Caki2 (cell line): ENCODE data around the gene NFIX. TPM values are rescaled to one million over a fixed set of nuclear protein-coding genes. Genes with fewer than 3 reads are reported as not detected.
A peak's percentile ranks its signal among the peaks of the same experiment; 100 is the strongest.

Experiments
- DNase-seq: peaks from one replicate; pipeline ENCODE4 v3.0.0-alpha.2; 2015; ENCODE audit warnings: low read depth
- in situ Hi-C: cut with HindIII; loops from 2 replicates; pipeline ENCODE4 v1.10.0; 2016; ENCODE audit warnings: low sequenced_read_pairs, low pct_unique_long_range_greater_than_20kb, mixed read lengths
- total RNA-seq: library from RNA; depleted of rRNA; stranded (reverse); fragments of >200 nt; shearing (Covaris generic); gene quantifications from 2 replicates; pipeline ENCODE4 v1.2.3, GENCODE V29; 2014; ENCODE audit warnings: low replicate concordance

NFIX gene
- total RNA-seq, 1 experiment from 2014 or later: 1.2 TPM

- in situ Hi-C loops: no loop called here
- no peak for DNase-seq
These were observed 104.8 kb downstream of the NFIX start for GRCh38 chr19:13100031-13100588.

GRCh38 chr19:13100841-13101589 lies 105.7 kb downstream of the NFIX start:
- in situ Hi-C loops: no loop called here

GRCh38 chr19:13101590-13102415 lies 106.5 kb downstream of the NFIX start:
- DNase-seq: no peak
- in situ Hi-C loops: no loop called here

More at GRCh38 chr19:13100841-13101589, 105.7 kb downstream of the NFIX start:
- no peak for DNase-seq

GRCh38 chr19:13102416-13102665 lies 107.1 kb downstream of the NFIX start:
- DNase-seq: no peak
- in situ Hi-C loops: no loop called here

GRCh38 chr19:13102666-13103580 lies 107.6 kb downstream of the NFIX start, which contains the start of gene LYL1:
Gene LYL1 (minus strand): TSS chr19:13102858. CDS start chr19:13101171, 1,687 bp downstream.
- no peak for DNase-seq
- in situ Hi-C loops: no loop called here

GRCh38 chr19:13103581-13104359 lies 108.5 kb downstream of the NFIX start:
- no peak for DNase-seq
- in situ Hi-C loops: no loop called here

- no peak for DNase-seq
These were observed 109.1 kb downstream of the NFIX start for GRCh38 chr19:13104360-13104847.

GRCh38 chr19:13104848-13105711 lies 109.8 kb downstream of the NFIX start:
- DNase-seq: no peak
- in situ Hi-C loops: no loop called here

More at GRCh38 chr19:13104360-13104847, 109.1 kb downstream of the NFIX start:
- in situ Hi-C loops: no loop called here

- in situ Hi-C loops: no loop called here
- no peak for DNase-seq
These were observed 114.3 kb downstream of the NFIX start for GRCh38 chr19:13109361-13110098.

GRCh38 chr19:13110099-13110610 lies 114.9 kb downstream of the NFIX start:
- DNase-seq: no peak
- in situ Hi-C loops: no loop called here

- in situ Hi-C loops: no loop called here
- DNase-seq: no peak
These were observed 117.3 kb downstream of the NFIX start for GRCh38 chr19:13112555-13112954.

- in situ Hi-C loops: no loop called here
These were observed 120.6 kb downstream of the NFIX start for GRCh38 chr19:13115936-13116281.

GRCh38 chr19:13116282-13117175 lies 121.3 kb downstream of the NFIX start, which contains the start of gene TRMT1:
Gene TRMT1 (minus strand): TSS chr19:13116740. CDS start chr19:13116399, 341 bp downstream.
- in situ Hi-C loops: no loop called here
- DNase-seq: peak; percentile 91

More at GRCh38 chr19:13115936-13116281, 120.6 kb downstream of the NFIX start:
- no peak for DNase-seq

- DNase-seq: no peak
- in situ Hi-C loops: no loop called here
These were observed 122.0 kb downstream of the NFIX start for GRCh38 chr19:13117176-13117771.
